ENCODE measurements around the gene PKD1.

The PKD1 gene

GRCh38 chr16:2087748-2088631 is 47.7 kb downstream of the PKD1 start:
- DNase-seq (ENCODE audit: low read depth) = no peak

GRCh38 chr16:2086812-2087747 is 48.6 kb downstream of the PKD1 start:
- DNase-seq (ENCODE audit: low read depth) = no peak

- DNase-seq (ENCODE audit: low read depth) = no peak
These were observed 49.5 kb downstream of the PKD1 start for GRCh38 chr16:2086106-2086742.

- DNase-seq (ENCODE audit: low read depth) = no peak
These were observed 50.0 kb downstream of the PKD1 start for GRCh38 chr16:2085669-2086068.

GRCh38 chr16:2084895-2085625 is 50.6 kb downstream of the PKD1 start:
- DNase-seq (ENCODE audit: low read depth) = no peak

- no peak for DNase-seq (ENCODE audit: low read depth)
These were observed 51.6 kb downstream of the PKD1 start for GRCh38 chr16:2083876-2084780.

GRCh38 chr16:2083409-2083808 is 52.3 kb downstream of the PKD1 start:
- no peak for DNase-seq (ENCODE audit: low read depth)

GRCh38 chr16:2082983-2083364 is 52.7 kb downstream of the PKD1 start:
- no peak for DNase-seq (ENCODE audit: low read depth)

- DNase-seq (ENCODE audit: low read depth) = no peak
These were observed 53.3 kb downstream of the PKD1 start for GRCh38 chr16:2082171-2082982.

- DNase-seq (ENCODE audit: low read depth) = no peak
These were observed 54.3 kb downstream of the PKD1 start for GRCh38 chr16:2081201-2082084.

- no peak for DNase-seq (ENCODE audit: low read depth)
These were observed 55.7 kb downstream of the PKD1 start for GRCh38 chr16:2079991-2080390.

GRCh38 chr16:2079311-2079800 is 56.3 kb downstream of the PKD1 start:
- DNase-seq (ENCODE audit: low read depth) = no peak

GRCh38 chr16:2078691-2079090 is 57.0 kb downstream of the PKD1 start:
- DNase-seq (ENCODE audit: low read depth) = no peak

GRCh38 chr16:2078096-2078495 is 57.6 kb downstream of the PKD1 start:
- DNase-seq (ENCODE audit: low read depth) = no peak

GRCh38 chr16:2077696-2078095 is 58.0 kb downstream of the PKD1 start:
- no peak for DNase-seq (ENCODE audit: low read depth)

- DNase-seq (ENCODE audit: low read depth) = no peak
These were observed 58.7 kb downstream of the PKD1 start for GRCh38 chr16:2077016-2077415.

- DNase-seq (ENCODE audit: low read depth) = no peak
These were observed 59.4 kb downstream of the PKD1 start for GRCh38 chr16:2076072-2076865.

- DNase-seq (ENCODE audit: low read depth) = no peak
These were observed 60.1 kb downstream of the PKD1 start for GRCh38 chr16:2075631-2076030.

Measured in stimulated activated CD4-positive, alpha-beta T cell treated with anti-CD3 and anti-CD28 coated beads, Interleukin-2, amount 100 ng/mL, for 4 hours (primary cell).